CD1c-positive myeloid dendritic cell (primary cell): ENCODE results near the gene GUCY1A2.

ENCODE experiments used
- DNase-seq: peaks from one replicate; pipeline ENCODE4 v3.0.0-alpha.2; 2016; ENCODE audit errors: extremely low spot score

GUCY1A2 gene

GRCh38 chr11:106745941-106746340 is 272.3 kb downstream of the GUCY1A2 start:
- DNase-seq, result no peak

DNA sequence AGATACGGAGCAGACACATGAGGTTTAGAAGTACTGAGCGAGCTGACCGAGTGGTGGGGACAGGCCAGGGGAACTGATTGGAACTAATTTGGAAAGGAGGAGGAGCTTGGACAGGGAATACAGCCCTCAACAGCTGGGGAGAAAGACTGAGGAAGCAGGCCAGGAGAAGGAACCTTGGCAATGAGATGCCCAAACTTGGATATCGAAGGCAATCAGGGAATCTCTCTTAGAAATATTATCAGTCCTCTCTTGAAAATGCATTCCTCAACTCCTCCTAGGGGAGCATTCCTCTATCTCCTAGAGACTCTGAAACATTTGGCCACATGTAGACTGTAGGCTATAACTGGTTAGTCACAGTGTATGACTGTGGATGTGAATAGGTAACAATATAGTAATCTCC is 284.6 kb downstream of the GUCY1A2 start:
- DNase-seq, result no peak

DNA sequence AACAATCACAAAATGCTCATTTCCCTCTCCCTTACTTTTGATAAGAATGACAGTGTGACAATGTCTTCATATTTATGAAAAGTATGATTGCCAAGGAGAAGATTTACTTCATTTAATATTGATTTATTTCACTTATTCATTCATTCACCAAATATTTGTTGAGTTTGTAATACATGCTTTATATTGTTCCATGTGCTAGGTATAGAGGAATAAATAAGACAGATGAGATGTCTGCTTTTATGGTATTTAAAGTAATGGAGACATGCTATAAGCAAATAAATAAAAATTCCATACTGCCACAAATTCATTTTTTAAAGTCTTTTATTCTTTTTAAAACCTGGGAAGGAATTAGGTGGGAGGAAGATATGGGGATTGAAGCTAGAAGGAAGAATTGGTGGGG is 289.4 kb downstream of the GUCY1A2 start:
- DNase-seq, result no peak

- DNase-seq, result no peak
Measured at GRCh38 chr11:106728379-106728778, 289.9 kb downstream of the GUCY1A2 start.

- DNase-seq, result no peak
Measured at GRCh38 chr11:106727256-106727655, 291.0 kb downstream of the GUCY1A2 start.

- DNase-seq, result no peak
Measured at GRCh38 chr11:106724293-106724892, 293.9 kb downstream of the GUCY1A2 start.

- DNase-seq, result no peak
Measured at GRCh38 chr11:106723071-106723470, 295.2 kb downstream of the GUCY1A2 start.

DNA sequence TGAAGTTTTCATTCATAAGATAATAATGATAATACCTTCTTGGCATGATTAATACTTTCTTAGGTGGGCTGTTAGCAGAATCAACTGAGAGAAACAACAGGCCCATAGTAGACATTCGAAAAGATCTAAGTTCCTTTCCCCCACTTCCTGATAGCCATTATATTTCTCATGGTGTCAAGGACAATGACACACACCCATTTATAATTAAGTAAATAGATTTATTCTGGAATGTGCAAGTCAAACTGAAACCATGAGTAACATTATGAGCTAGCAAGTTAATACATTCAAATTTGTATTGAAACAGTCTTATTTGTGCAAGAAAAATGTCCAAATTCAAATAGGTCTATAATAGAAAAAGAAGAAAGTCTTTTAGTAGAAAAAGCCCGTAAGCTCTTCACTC is 301.1 kb downstream of the GUCY1A2 start:
- DNase-seq, result no peak

DNA sequence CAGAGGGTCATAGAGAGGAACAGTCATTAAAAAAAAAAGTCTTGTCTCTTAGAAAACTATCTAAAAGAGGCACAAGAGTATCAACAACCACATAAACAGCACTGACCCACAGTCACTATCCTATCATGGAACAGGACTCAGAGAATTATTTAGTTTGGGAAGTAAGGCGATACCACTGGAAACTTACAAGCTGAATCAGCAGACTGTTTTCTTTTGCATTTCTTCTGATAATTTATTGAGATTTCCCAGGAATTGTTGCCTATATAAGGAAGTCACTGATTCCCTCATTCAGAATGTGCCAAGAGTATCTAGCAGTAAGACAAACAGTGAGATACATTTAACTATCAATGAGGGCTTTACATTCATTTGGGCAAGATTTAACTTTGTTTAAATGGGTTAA is 304.1 kb downstream of the GUCY1A2 start:
- DNase-seq, result no peak

GRCh38 chr11:106708348-106708747 is 309.9 kb downstream of the GUCY1A2 start:
- DNase-seq, result no peak

- DNase-seq, result no peak
Measured at GRCh38 chr11:106706355-106706754, 311.9 kb downstream of the GUCY1A2 start.

- DNase-seq, result no peak
Measured at GRCh38 chr11:106702805-106703204, 315.5 kb downstream of the GUCY1A2 start.

GRCh38 chr11:106697058-106697457 is 321.2 kb downstream of the GUCY1A2 start:
- DNase-seq, result no peak

GRCh38 chr11:106695506-106695905 is 322.8 kb downstream of the GUCY1A2 start:
- no peak for DNase-seq

DNA sequence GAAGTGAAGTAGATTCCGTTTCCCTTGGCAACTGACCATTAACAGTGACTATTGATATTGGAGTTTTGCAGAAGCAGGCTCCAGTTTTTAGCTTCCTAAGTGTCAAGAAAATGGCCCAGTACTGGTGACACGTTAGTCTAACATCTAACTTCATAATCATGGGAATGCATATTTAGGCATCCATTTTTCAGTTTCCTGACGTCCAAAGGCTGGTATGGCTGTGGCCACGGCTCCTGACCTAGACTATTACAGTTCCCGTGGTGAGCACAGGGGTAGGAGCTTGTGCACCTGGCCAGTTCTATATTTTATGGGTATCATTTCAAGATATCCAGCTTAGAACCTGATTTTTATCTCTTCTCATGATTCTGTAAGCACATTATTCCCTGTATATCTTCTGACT is 323.8 kb downstream of the GUCY1A2 start:
- DNase-seq, result no peak

GRCh38 chr11:106691807-106692365 is 326.4 kb downstream of the GUCY1A2 start:
- no peak for DNase-seq

DNA sequence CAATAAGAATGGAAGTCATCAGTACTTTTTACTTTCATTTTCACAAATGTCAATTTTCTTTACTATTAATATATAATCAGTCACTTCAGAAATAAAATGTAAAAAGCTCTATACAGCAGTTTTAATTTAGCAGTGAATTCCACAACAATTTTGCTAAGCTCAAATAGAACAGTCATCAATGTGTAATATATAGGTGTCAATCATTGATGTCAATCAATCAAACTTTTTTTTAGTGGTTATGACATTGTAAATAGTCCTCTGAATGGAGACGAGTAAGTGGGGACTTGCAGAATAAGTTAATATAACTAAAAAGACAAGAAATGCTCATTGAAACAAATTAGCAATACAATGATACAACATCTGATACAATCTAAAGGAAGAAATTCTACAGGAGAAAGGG is 327.4 kb downstream of the GUCY1A2 start:
- no peak for DNase-seq

DNA sequence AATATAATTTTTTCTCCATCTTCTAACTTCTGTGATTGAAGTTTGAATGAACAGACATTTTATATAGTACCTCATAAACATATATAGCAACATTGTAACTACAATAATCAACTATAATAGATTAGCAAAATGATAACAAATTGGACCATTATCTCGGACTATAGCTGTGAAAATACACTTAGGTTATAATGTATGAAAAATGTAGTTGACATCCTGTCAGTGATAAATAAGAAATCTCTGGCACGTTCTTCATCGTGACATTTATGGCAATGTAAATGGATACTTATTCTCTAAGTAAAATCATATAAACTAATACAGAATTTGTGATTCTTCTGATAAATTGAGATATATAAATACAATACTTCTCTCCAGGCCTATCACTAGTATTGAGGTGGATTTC is 333.3 kb downstream of the GUCY1A2 start:
- DNase-seq, result no peak

DNA sequence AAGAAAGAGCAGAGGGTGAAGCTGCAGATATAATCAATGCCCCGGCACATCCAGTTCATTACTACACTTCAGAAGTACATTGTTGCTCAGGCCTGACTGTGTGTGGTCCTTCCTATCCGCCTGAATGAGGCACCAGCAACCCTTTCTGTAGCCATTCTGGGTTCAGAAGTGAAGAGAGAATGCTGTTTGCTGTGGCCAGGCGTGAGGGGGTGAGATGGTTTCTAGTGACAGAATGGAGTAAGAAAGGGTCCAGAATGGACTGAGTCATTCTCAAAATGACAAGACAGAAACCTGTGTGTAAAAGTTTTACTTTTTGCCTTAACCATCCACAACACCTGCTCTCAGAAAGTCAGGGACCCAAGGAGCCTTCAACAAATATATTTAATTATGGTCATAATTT is 334.8 kb downstream of the GUCY1A2 start:
- no peak for DNase-seq

DNA sequence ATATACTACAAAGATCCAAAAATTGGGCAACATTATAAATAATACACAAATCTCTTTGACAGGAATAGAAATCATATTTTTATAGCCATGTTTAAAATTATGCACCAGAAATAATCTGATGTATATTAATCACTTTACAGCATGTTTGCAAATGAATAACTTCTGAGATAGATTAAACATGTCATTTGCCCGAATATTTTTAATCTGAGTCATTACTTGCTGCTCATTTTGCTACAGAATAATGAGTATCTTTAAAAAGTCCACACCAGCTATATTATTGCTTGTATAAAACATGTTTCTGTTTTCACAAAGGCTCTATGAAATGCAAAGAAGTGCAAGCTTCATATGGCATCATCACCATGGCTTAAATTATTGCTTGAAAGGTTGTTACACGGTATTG is 336.8 kb downstream of the GUCY1A2 start:
- DNase-seq, result no peak

GRCh38 chr11:106679581-106679980 is 338.7 kb downstream of the GUCY1A2 start:
- DNase-seq, result no peak

GRCh38 chr11:106679181-106679580 is 339.1 kb downstream of the GUCY1A2 start:
- no peak for DNase-seq

GRCh38 chr11:106670069-106670468 is 348.2 kb downstream of the GUCY1A2 start:
- DNase-seq, result no peak

DNA sequence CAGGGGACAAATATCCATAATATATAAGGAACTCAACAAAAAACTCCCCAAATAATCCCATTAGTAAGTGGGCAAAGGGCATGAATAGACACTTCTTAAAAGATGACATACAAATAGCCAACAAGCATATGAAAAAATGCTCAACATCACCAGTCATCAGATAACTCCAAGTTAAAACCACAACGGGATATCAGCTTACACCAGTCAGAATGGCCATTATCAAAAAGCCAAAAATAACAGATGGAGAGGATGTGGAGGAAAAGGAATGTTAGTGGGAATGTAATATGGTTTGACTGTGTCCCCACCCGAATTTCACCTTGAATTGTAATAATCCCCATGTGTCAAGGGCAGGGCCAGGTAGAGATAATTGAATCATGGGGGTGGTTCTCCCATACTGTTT is 350.1 kb downstream of the GUCY1A2 start:
- DNase-seq, result no peak
